Fibroblast of skin of right quadriceps (primary cell): ENCODE measurements around the gene DCLK1.

Source experiments
- DNase-seq: peaks from one replicate; pipeline ENCODE4 v3.0.0-alpha.2; 2013

The DCLK1 gene

DNA sequence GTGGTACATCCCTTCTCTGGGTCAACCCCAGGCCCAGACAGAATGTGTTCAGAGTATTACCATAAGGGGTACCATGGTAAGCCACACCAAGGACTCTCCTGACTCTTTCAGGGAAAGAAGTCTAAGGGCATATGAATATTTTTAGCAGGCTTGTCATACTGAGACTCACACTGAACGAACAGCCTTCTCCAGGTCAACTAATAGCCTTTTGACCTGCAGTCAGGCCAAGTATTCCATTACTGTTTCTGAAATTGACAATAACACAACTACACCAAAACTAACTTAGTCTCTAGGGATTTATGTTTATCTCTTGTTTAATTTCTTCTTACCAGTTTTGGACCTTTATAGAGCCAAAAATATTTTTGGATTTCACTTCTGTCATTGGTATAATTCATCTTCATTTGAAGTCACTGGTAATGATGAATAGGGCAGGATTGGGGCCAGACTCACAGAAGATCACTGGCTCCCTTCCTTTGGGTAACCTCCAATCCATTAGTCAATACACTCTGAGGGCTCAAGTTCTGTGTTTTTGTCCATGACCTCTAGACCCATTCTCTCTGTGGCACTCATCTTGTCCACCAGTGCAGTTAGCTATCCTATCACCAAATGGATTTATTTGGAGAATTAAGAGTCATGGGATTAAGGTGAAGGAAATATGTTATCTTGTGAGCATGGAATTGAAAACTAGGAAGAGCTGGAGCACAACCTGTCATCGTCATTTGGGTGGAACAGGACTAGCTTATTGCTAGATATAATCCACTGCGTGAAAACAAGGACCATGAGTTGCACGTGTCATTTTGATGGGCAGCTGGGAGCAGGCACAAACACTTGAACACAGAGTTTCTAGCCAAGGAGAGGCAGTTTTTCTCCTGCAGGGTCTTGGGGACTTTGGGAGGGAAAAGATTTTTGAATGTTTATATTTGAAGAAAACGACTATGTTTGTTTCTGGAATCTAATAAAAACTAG lies 313.3 kb downstream of the DCLK1 start:
- DNase-seq: no peak

- DNase-seq: peak; percentile 58
Measured at GRCh38 chr13:35814605-35815011, 316.6 kb downstream of the DCLK1 start.

GRCh38 chr13:35812736-35813135 lies 318.4 kb downstream of the DCLK1 start:
- DNase-seq: no peak

DNA sequence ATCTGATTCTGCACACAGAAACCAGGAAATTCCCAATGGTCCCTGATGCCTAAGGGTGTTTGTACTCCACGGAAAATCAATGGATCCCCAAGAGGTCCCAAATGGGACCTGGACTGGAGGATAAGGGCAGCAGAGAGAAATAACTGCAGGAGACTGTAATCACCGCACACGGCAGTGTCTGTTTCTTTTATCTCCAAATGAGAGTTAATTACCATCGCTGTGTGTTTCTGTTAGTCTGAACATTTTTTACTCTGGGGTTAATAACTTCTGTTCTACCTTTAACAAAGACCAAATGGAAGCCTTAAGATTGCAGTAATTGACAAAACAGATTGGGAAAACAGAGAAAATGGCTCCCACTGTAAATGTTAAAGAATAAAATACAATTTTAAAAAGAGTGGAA lies 320.9 kb downstream of the DCLK1 start:
- DNase-seq: no peak

- DNase-seq: no peak
Measured at GRCh38 chr13:35808846-35809245, 322.3 kb downstream of the DCLK1 start.

GRCh38 chr13:35804901-35805300 lies 326.3 kb downstream of the DCLK1 start:
- peak; percentile 36 for DNase-seq

GRCh38 chr13:35797991-35798390 lies 333.2 kb downstream of the DCLK1 start:
- DNase-seq: peak; percentile 87

DNA sequence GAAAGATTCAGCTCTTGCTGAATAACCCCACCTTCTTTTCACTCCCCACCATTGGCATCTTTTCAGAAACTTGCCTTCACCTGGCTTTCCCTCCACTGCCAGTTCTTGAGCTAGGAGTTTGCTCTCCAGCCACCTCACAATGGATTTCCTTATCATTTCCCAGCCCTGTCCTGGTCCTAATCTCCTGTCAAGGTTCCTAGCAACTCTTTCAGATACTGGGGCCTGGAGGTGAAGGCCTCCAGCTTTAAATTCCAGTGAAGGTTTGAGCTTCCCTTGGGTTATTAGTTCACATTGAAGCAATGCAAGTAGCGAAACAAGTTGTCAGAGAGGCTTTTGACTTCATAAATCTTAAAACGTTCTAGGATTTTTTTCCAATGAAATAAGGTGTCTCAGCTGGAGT lies 333.9 kb downstream of the DCLK1 start:
- peak; percentile 43 for DNase-seq

DNA sequence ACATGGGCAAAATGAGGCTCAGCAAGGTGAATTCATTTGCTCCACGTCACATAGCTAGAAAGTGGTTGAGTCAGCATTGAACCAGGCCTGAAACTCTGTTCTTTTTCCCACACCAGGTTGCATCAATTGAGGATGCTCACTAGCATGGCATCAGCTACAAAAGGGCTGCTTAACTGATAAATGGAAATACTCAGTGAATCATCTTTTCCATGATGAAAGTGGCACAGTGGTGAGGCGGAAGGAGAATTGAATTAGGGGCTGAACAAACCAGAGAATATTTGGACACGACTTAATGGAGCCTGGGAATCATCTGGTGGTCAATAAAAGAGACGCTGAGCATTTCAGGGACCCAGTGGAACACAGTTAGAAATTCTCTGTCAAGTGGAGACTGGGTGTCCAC lies 334.6 kb downstream of the DCLK1 start:
- DNase-seq: no peak

- no peak for DNase-seq
Measured at GRCh38 chr13:35794734-35795389, 336.3 kb downstream of the DCLK1 start.

DNA sequence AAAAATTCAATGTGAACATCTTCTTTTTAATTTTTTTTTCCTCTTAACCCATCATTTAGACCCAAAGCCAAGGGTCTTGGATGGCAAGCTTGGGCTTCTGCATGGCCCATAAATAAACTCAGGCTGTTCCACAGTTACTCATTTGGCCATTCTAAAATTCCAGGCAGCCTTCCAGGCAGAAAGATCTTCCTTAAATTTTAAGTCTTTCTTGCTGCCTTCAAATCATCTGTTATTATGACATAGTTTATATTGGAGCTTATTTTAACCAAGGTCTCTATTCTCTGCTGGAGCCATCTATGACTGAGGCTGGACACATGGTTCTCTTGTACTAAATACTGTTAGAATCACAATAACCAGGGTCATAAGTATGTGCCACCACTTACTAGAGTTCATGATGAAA lies 337.4 kb downstream of the DCLK1 start:
- DNase-seq: no peak

DNA sequence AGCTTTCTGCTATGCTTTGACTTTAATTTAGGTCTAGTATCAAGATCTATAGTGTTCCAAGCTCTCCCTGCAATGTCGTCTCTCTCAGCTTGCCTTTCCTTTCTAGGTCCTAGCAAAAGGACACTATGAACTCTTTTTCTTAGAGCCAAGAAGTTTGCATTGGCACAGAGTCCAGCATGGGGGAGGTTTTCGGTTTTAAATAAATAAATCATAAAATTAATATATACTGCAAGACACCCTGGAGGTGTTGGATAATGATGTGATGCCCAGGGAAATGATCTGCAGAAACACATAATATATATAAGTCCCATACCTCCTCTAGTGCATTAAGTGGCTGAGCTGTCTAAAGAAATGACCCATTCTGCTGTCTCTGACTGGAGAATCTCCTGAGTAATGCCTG lies 338.3 kb downstream of the DCLK1 start:
- DNase-seq: no peak

GRCh38 chr13:35792021-35792420 lies 339.2 kb downstream of the DCLK1 start:
- no peak for DNase-seq

DNA sequence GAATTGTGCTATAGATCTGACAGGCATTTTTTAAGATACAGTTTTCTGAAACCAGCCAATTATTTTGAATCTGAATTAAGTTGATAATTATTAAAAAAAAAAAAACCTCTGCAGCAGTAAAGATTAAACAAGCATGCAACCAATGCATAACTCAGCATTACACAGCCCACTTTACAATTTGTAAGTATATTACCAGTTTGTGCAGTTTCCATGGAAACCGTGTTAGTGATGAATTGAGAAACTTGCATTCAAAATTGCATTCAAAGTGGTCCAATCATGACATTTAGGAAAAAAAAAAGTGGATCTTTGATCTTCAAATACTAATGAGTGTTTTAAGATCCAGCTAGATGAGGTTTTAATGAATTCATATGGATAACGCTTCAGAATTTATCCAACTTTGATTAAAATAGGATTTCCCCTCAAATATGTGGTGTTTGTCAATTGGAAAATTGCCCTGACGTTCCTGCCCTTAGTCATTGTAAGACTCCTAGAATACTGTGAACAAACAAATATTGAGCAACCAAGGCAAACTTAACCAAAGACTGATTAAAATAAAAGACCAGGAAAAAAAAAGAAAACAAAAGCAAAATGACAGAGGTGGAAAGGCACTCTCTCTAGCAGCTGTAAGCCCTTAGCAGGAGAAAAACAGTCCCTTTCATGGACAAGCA lies 339.9 kb downstream of the DCLK1 start:
- peak; percentile 53 for DNase-seq

GRCh38 chr13:35789335-35790165 lies 341.6 kb downstream of the DCLK1 start:
- peak; percentile 55 for DNase-seq

GRCh38 chr13:35787937-35788336 lies 343.2 kb downstream of the DCLK1 start:
- DNase-seq: no peak

DNA sequence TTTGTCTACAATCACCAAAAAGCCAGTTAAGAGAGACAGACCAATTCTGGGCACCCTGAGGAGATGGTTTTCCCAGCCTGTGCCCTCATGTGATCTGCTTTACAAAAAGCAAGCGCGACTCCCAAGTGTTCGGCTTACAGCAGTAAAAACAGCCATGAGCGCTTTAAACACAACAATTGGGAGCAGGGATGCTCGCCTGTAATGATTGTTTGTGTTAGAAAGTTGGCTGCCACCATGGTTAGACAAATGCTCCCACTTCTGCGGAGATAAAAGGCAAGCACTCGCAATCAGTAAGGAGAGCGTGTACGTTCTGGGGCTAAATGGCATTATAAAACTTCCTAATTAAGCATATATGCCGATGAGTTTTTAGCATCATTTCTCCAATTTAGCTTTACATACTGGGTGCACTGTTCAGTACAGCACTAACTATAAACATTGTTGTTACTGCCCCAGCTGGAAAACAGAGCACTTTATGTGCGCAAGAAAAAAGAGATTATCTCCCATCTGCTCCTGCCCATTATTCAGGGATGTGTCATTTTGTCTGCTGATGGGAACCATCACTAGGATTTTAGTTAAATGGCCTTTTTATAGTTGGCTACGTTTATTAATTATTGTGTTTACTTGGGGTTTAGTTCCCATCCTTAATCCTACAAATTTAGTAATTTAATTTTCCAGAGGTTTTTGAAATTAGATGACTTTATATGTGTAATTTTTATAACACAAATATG lies 345.4 kb downstream of the DCLK1 start:
- no peak for DNase-seq

DNA sequence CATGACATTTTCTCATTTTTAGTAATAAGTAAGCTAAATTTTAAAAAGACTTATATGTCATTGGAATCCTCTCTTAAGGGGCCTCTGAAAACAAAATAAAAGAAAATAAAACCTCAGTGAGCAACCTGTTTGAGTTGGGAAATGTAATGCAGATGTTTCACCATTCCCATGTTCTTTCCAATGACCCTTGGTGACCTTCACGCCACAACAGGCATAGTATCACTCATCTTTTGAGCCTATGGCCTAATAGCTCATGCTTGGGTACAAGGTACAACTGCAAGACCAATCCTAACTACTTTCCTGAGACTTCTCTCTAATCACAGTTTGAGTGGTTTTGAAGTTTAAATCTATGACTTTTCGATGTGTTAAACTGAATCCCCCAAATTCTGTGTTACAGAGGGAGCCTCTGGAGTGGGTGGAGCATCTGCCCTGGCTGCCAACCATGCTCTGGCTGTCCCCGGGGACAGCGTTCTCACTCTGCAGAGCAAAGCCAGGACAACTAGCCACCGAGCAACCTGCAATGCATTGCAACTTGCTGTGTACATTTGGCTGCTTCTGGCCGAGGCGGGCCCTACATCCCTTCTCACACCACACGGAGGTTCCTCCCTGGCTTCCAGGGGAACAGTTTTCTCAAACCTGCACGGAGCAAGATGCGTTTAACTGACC lies 346.8 kb downstream of the DCLK1 start:
- DNase-seq: no peak

GRCh38 chr13:35782793-35783192 lies 348.4 kb downstream of the DCLK1 start:
- no peak for DNase-seq

DNA sequence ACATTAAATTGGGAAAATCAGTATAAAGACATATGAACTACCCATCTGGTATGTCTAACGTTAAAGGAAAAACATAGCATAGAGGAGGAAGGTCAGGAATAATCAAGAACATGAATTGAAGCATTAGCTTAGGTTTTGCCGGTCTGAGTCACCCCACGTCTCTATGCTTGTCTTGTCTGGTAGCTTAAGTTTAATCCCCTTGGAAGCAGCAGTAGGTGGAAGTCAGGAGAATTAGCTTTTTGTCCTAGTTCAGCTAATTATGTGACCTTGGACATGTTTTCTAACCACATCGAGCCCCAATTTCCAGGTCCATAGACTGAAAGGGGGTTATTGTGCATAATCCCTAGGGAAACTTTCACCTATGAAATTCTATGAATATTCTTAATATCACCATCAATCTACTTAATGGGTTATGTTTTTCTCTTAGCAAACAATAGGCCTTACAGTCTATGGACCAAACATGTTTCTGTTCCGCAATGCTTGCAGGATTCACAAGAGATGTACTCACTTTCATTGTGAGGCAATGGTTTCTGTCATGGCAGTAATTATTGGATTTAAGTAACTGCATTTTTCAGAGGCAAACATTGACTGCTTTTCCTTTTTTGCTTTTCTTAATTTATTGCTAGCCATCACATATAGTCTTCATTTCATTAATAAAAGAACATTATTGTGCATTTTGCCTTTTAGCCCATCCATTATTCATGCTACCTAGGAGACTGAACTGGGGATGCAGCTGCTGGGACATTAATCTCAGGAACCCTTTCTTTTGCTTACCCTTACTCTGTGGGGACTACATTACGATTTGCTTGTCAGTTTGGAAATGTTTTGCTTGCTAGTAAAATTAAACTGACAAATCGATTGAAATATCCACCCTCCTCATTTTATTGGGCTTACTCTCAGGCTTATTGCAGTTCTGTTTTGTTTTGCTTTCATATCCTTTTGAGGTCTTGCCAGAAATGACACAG lies 349.9 kb downstream of the DCLK1 start:
- peak; percentile 50 for DNase-seq
